Liver (tissue), 9 donors: ENCODE results near the gene SH3PXD2A. TPM values are rescaled to one million over a fixed set of nuclear protein-coding genes. Genes with fewer than 3 reads are reported as not detected.

Experiments
- DNase-seq: peaks from one replicate; pipeline ENCODE4 v3.0.0-alpha.2; 2017; ENCODE audit warnings: low spot score
- H3K27ac ChIP-seq, 2 donors: one replicate each; pipeline ENCODE4 v1.7.0; 2013; ENCODE audit warnings: inconsistent platforms in 2 of 2, low read length in 2 of 2, control low read depth in 1 of 2, low read depth in 1 of 2, mild to moderate bottlenecking in 1 of 2
- H3K27me3 ChIP-seq, 4 donors: one replicate each; pipeline versions ENCODE4 v1.6.1 to v1.7.0; 2013; ENCODE audit warnings: low read length in 3 of 4, inconsistent platforms in 1 of 4, mild to moderate bottlenecking in 1 of 4, moderate library complexity in 1 of 4; ENCODE audit not compliant: control insufficient read depth in 4 of 4, insufficient read depth in 4 of 4
- H3K36me3 ChIP-seq, 4 donors: one replicate each; pipeline versions ENCODE4 v1.6.1 to v1.7.0; 2013; ENCODE audit warnings: low read length in 3 of 4, mild to moderate bottlenecking in 3 of 4, low read depth in 1 of 4, moderate library complexity in 1 of 4; ENCODE audit not compliant: control insufficient read depth in 4 of 4, insufficient read depth in 3 of 4
- H3K4me1 ChIP-seq, 4 donors: one replicate each; pipeline versions ENCODE4 v1.6.1 to v1.7.0; 2013; ENCODE audit warnings: low read length in 3 of 4, mild to moderate bottlenecking in 3 of 4, moderate library complexity in 1 of 4; ENCODE audit not compliant: control insufficient read depth in 4 of 4, insufficient read depth in 4 of 4
- H3K4me3 ChIP-seq, 3 donors: one replicate each; pipeline versions ENCODE4 v1.6.1 to v1.7.0; 2013; ENCODE audit warnings: low read length in 3 of 3, control low read depth in 1 of 3, low read depth in 1 of 3, mild to moderate bottlenecking in 1 of 3
- H3K9ac ChIP-seq, 2 donors: one replicate each; pipeline ENCODE4 v1.7.0; 2013; ENCODE audit warnings: low read length in 2 of 2, mild to moderate bottlenecking in 2 of 2, moderate library complexity in 2 of 2, control low read depth in 1 of 2, low read depth in 1 of 2
- H3K9me3 ChIP-seq, 4 donors: one replicate each; pipeline versions ENCODE4 v1.6.1 to v1.7.0; 2013; ENCODE audit warnings: low read length in 3 of 4; ENCODE audit not compliant: control insufficient read depth in 4 of 4
- EGR1 ChIP-seq, 2 donors: IDR thresholded peaks; 2 replicates each; pipeline ENCODE4 v1.6.1; 2016 to 2018; ENCODE audit warnings: antibody characterized with exemption in 2 of 2, low read depth in 2 of 2
- FOXA1 ChIP-seq: IDR thresholded peaks from 2 replicates; pipeline ENCODE4 v1.6.1; 2016; ENCODE audit warnings: antibody characterized with exemption
- GABPA ChIP-seq, 2 donors: IDR thresholded peaks in 1 of 2; conservative IDR thresholded peaks in 1 of 2; 2 replicates each; pipeline ENCODE4 v1.6.1; 2016; ENCODE audit warnings: antibody characterized with exemption in 2 of 2, mild to moderate bottlenecking in 1 of 2, moderate library complexity in 1 of 2
- HNF4A ChIP-seq, 2 donors: conservative IDR thresholded peaks; 2 replicates each; pipeline ENCODE4 v1.6.1; 2016; ENCODE audit warnings: antibody characterized with exemption in 2 of 2, mild to moderate bottlenecking in 2 of 2
- HNF4G ChIP-seq: IDR thresholded peaks from 2 replicates; pipeline ENCODE4 v1.6.1; 2016; ENCODE audit warnings: antibody characterized with exemption
- JUND ChIP-seq, 2 donors: IDR thresholded peaks; 2 replicates each; pipeline ENCODE4 v1.6.1; 2016; ENCODE audit warnings: antibody characterized with exemption in 2 of 2
- NR2F2 ChIP-seq: IDR thresholded peaks from 2 replicates; pipeline ENCODE4 v1.6.1; 2016; ENCODE audit warnings: antibody characterized with exemption
- RAD21 ChIP-seq, 2 donors: IDR thresholded peaks; 2 replicates each; pipeline ENCODE4 v1.6.1; 2016; ENCODE audit warnings: antibody characterized with exemption in 2 of 2, mild to moderate bottlenecking in 2 of 2
- RXRA ChIP-seq, 2 donors: IDR thresholded peaks; 2 replicates each; pipeline ENCODE4 v1.6.1; 2017 to 2018; ENCODE audit warnings: antibody characterized with exemption in 2 of 2, mild to moderate bottlenecking in 1 of 2
- SP1 ChIP-seq: IDR thresholded peaks from 2 replicates; pipeline ENCODE4 v1.6.1; 2018; ENCODE audit warnings: antibody characterized with exemption, mild to moderate bottlenecking
- TAF1 ChIP-seq: conservative IDR thresholded peaks from 2 replicates; pipeline ENCODE4 v1.6.1; 2016; ENCODE audit warnings: antibody characterized with exemption, mild to moderate bottlenecking
- YY1 ChIP-seq: IDR thresholded peaks from 2 replicates; pipeline ENCODE4 v1.6.1; 2016; ENCODE audit warnings: antibody characterized with exemption, mild to moderate bottlenecking
- WGBS: extraction: QIAGEN DNeasy Blood & Tissue Kit; methylation state at CpG from one replicate; pipeline ENCODE4 v1.1.7; 2013; 5-methylcytosine and 5-hydroxymethylcytosine counted together
- polyA plus RNA-seq, 2 donors: library from polyadenylated mRNA; stranded (reverse) in 1 of 2; unstranded in 1 of 2; fragments of 200-250 nt in 1 of 2; fragments of >200 nt in 1 of 2; fragmentation: Nextera tagmentation in 1 of 2; extraction: Ambion mirVana in 1 of 2; gene quantifications; one replicate each; pipeline versions ENCODE4 v1.2.1 to v1.2.3, GENCODE V29; 2013 to 2015
- total RNA-seq, 2 donors: library from RNA; depleted of rRNA; stranded (reverse); fragments of >200 nt; gene quantifications; one replicate each; pipeline ENCODE4 v1.2.3, GENCODE V29; 2014
- TF ChIP-seq, protein P1 (sequence below): fragments of 150-350 bp; IDR thresholded peaks from 2 replicates; pipeline ENCODE4 v1.5.1; 2017; ENCODE audit warnings: improper control_type of control experiment, low read depth, low read length; ENCODE audit not compliant: missing input control
- TF ChIP-seq, protein P2 (sequence below): IDR thresholded peaks from 2 replicates; pipeline ENCODE4 v1.6.1; 2016; ENCODE audit warnings: antibody characterized with exemption, mild to moderate bottlenecking
- TF ChIP-seq, protein P3 (sequence below): IDR thresholded peaks from 2 replicates; pipeline ENCODE4 v1.6.1; 2016; ENCODE audit warnings: antibody characterized with exemption
- TF ChIP-seq, protein P4 (sequence below): IDR thresholded peaks from 2 replicates; pipeline ENCODE4 v1.6.1; 2016; ENCODE audit warnings: antibody characterized with exemption
- TF ChIP-seq, protein P5 (sequence below): IDR thresholded peaks from 2 replicates; pipeline ENCODE4 v1.6.1; 2016; ENCODE audit warnings: antibody characterized with exemption
- donor health status: healthy.
- donor health status: healthy.
- donor health status: healthy.
- donor health status: healthy.
- donor health status: healthy.

The SH3PXD2A gene
- total and polyA plus RNA-seq, 4 donors, result 0.82 to 5.5 (median 3.9) TPM

DNA sequence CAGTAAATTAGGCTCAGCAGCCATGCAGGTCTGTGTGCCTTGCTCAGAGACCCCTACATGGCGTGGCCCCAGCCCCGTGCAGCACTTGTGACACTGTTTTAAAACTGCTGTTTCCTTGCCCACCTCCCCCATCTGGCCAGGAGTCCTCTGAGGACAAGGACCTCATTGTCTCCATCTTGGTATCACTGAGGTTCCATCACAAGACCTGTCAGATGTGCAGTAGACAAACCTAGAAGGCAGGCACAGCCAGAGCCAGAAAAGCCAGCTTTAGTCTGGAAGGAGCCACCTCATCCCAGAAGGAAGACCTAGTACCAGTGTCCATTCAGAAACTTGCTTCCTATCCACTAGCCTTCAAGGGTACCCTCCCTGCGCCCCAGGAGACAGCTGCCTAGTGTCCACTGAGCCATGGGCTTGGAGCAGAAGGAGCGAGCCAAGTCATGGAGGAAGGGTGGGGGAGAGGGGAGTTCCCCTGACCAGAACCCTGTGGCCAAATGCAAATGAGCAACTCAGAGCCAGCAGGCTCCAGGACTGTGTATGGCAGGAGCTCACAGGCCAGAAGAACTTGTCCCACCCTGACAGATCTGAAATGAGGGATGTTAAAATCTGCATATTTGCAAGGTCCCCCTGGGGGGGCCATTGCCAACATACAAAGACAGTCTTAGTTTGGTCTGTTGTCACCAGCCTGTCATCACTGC lies 176.1 kb downstream of the SH3PXD2A start:
- Histone ChIP-seq H3K27me3 (no peaks in the 10 kb centered on the region), H3K4me1 (peaks cover 0 to 2% (median 0%) of the 10 kb centered on the region in 4 donors), H3K36me3 (no peaks in the 10 kb centered on the region), H3K9me3 (no peaks in the 10 kb centered on the region), H3K27ac (no peak overlapping the region), H3K9ac (no peak overlapping the region), H3K4me3 (no peak overlapping the region)
- 94% methylated on average over 4 of the region's 4 CpGs for WGBS
- TF ChIP-seq GABPA (IDR thresholded peaks at IDR 0.05 in 1 of 2, conservative IDR thresholded peaks at IDR 0.05 in 1 of 2), result no peak
- TF ChIP-seq, protein P1, sequence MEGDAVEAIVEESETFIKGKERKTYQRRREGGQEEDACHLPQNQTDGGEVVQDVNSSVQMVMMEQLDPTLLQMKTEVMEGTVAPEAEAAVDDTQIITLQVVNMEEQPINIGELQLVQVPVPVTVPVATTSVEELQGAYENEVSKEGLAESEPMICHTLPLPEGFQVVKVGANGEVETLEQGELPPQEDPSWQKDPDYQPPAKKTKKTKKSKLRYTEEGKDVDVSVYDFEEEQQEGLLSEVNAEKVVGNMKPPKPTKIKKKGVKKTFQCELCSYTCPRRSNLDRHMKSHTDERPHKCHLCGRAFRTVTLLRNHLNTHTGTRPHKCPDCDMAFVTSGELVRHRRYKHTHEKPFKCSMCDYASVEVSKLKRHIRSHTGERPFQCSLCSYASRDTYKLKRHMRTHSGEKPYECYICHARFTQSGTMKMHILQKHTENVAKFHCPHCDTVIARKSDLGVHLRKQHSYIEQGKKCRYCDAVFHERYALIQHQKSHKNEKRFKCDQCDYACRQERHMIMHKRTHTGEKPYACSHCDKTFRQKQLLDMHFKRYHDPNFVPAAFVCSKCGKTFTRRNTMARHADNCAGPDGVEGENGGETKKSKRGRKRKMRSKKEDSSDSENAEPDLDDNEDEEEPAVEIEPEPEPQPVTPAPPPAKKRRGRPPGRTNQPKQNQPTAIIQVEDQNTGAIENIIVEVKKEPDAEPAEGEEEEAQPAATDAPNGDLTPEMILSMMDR, result no peak
- no peak for TF ChIP-seq HNF4A (conservative IDR thresholded peaks at IDR 0.05)
- no peak for TF ChIP-seq SP1
- TF ChIP-seq, protein P2, sequence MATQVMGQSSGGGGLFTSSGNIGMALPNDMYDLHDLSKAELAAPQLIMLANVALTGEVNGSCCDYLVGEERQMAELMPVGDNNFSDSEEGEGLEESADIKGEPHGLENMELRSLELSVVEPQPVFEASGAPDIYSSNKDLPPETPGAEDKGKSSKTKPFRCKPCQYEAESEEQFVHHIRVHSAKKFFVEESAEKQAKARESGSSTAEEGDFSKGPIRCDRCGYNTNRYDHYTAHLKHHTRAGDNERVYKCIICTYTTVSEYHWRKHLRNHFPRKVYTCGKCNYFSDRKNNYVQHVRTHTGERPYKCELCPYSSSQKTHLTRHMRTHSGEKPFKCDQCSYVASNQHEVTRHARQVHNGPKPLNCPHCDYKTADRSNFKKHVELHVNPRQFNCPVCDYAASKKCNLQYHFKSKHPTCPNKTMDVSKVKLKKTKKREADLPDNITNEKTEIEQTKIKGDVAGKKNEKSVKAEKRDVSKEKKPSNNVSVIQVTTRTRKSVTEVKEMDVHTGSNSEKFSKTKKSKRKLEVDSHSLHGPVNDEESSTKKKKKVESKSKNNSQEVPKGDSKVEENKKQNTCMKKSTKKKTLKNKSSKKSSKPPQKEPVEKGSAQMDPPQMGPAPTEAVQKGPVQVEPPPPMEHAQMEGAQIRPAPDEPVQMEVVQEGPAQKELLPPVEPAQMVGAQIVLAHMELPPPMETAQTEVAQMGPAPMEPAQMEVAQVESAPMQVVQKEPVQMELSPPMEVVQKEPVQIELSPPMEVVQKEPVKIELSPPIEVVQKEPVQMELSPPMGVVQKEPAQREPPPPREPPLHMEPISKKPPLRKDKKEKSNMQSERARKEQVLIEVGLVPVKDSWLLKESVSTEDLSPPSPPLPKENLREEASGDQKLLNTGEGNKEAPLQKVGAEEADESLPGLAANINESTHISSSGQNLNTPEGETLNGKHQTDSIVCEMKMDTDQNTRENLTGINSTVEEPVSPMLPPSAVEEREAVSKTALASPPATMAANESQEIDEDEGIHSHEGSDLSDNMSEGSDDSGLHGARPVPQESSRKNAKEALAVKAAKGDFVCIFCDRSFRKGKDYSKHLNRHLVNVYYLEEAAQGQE, result no peak
- TF ChIP-seq FOXA1, result no peak
- no peak for TF ChIP-seq HNF4G
- TF ChIP-seq YY1, result no peak
- no peak for TF ChIP-seq NR2F2
- DNase-seq, result no peak

DNA sequence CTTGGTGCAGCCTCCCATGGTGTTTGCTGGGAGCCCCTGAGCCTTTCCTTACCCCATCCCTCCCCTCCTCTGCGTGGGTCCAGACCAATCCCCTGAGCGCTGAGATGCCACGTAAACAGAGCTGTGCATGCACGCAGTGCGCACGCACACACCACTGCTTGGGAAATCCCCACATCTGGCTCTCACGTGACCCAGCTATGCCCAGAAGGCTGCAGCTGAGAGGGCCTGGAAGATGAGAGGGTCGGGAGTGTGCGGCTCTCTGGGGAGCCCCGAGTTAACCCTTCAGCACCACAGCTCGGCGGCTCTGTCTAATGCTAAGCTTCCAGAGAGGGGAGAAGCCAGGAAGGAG lies 177.2 kb downstream of the SH3PXD2A start:
- no peaks in the 10 kb centered on the region for H3K27me3 ChIP-seq
- no peak for DNase-seq
- WGBS, result 65% methylated on average over 12 of the region's 12 CpGs
- H3K27ac ChIP-seq, result peak overlapping the region in 1 of 2 donors; percentile 58
- H3K36me3 ChIP-seq, result no peaks in the 10 kb centered on the region
- no peaks in the 10 kb centered on the region for H3K9me3 ChIP-seq
- no peak overlapping the region for H3K4me3 ChIP-seq
- peaks cover 0 to 2% (median 0%) of the 10 kb centered on the region in 4 donors for H3K4me1 ChIP-seq
- H3K9ac ChIP-seq, result peak overlapping the region in 1 of 2 donors; percentile 18
- TF ChIP-seq, protein P3, sequence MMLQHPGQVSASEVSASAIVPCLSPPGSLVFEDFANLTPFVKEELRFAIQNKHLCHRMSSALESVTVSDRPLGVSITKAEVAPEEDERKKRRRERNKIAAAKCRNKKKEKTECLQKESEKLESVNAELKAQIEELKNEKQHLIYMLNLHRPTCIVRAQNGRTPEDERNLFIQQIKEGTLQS, result no peak
- TF ChIP-seq RXRA (IDR thresholded peaks at IDR 0.05), result no peak
- TF ChIP-seq, protein P4, sequence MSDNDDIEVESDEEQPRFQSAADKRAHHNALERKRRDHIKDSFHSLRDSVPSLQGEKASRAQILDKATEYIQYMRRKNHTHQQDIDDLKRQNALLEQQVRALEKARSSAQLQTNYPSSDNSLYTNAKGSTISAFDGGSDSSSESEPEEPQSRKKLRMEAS, result no peak
- TF ChIP-seq HNF4A (conservative IDR thresholded peaks at IDR 0.05), result no peak
- TF ChIP-seq TAF1, result no peak
- no peak for TF ChIP-seq RAD21 (IDR thresholded peaks at IDR 0.05)
- TF ChIP-seq, protein P1, result no peak
- no peak for TF ChIP-seq FOXA1
- no peak for TF ChIP-seq EGR1 (IDR thresholded peaks at IDR 0.05; ENCODE audit: low read depth in 2 of 2)
- TF ChIP-seq NR2F2, result no peak
- no peak for TF ChIP-seq GABPA (IDR thresholded peaks at IDR 0.05 in 1 of 2, conservative IDR thresholded peaks at IDR 0.05 in 1 of 2)
- TF ChIP-seq, protein P5, sequence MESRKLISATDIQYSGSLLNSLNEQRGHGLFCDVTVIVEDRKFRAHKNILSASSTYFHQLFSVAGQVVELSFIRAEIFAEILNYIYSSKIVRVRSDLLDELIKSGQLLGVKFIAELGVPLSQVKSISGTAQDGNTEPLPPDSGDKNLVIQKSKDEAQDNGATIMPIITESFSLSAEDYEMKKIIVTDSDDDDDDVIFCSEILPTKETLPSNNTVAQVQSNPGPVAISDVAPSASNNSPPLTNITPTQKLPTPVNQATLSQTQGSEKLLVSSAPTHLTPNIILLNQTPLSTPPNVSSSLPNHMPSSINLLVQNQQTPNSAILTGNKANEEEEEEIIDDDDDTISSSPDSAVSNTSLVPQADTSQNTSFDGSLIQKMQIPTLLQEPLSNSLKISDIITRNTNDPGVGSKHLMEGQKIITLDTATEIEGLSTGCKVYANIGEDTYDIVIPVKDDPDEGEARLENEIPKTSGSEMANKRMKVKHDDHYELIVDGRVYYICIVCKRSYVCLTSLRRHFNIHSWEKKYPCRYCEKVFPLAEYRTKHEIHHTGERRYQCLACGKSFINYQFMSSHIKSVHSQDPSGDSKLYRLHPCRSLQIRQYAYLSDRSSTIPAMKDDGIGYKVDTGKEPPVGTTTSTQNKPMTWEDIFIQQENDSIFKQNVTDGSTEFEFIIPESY, result no peak
- no peak for TF ChIP-seq JUND (IDR thresholded peaks at IDR 0.05)
- TF ChIP-seq YY1, result no peak
- TF ChIP-seq, protein P2, result no peak
- no peak for TF ChIP-seq SP1
- TF ChIP-seq HNF4G, result no peak
